K562 (cell line): ENCODE data around the gene DGKB. TPM values are rescaled to one million over a fixed set of nuclear protein-coding genes. Genes with fewer than 3 reads are reported as not detected.

Source experiments
- ATAC-seq: fragments of 200-7000 bp; cut with Tn5 transposase; 3 replicates; pipeline ENCODE4 v1.9.1; 2020; ENCODE audit warnings: moderate library complexity
- BruUV-seq: library from RNA; stranded (reverse); fragments of 400-500 nt; replicated peaks from 2 replicates; lab custom pipeline; 2021; lab: Mats Ljungman, UMichigan
- CTCF ChIA-PET: fragments of 300-600 bp; formaldehyde crosslinking; extraction: SDS; loops from one replicate; lab custom pipeline; 2021; ENCODE audit warnings: low intra/inter-chr PET ratio; lab: Yijun Ruan, JAX
- POLR2A ChIA-PET: fragments of 300-600, 350-650 bp; sonication (Branson Sonifier 250); formaldehyde crosslinking; extraction: SDS; loops from one replicate; lab custom pipeline; 2021; ENCODE audit warnings: antibody characterized with exemption, inconsistent platforms; lab: Yijun Ruan, JAX
- DNase-seq, 4 experiments: peaks; one replicate each; pipeline versions ENCODE4 v3.0.0 to v3.0.0-alpha.2; 2011 to 2018; ENCODE audit warnings: low spot score in 3 of 4, mixed read lengths in 3 of 4; ENCODE audit errors: extremely low read depth in 1 of 4
- FAIRE-seq: peaks from 2 replicates; lab custom pipeline; 2011; peaks lifted over from hg19 to GRCh38; lab: Jason Lieb, UNC
- H2AFZ ChIP-seq: 2 replicates; pipeline ENCODE4 v1.6.0; 2011; ENCODE audit warnings: low read depth, low read length, control low read depth, inconsistent platforms
- H3K27ac ChIP-seq: fragments of 200-600 bp; 3 replicates; pipeline ENCODE4 v1.8.0; 2011; ENCODE audit warnings: low read depth, mild to moderate bottlenecking, control low read depth, inconsistent platforms, low read length, moderate library complexity, mixed read lengths; ENCODE audit errors: extremely low read depth
- H3K27me3 ChIP-seq, 2 experiments: fragments of 300-600 bp in 1 of 2; 2 replicates in 1 of 2; 3 replicates in 1 of 2; pipeline versions ENCODE4 v1.6.0 to v1.8.0; 2011; ENCODE audit warnings: inconsistent platforms in 2 of 2, low read length in 2 of 2, mild to moderate bottlenecking in 1 of 2, mixed read lengths in 1 of 2, moderate library complexity in 1 of 2; ENCODE audit not compliant: control insufficient read depth in 2 of 2, insufficient read depth in 2 of 2
- H3K36me3 ChIP-seq: fragments of 300-600 bp; 3 replicates; pipeline ENCODE4 v1.8.0; 2011; ENCODE audit warnings: mild to moderate bottlenecking, low read length, inconsistent platforms; ENCODE audit not compliant: control insufficient read depth, insufficient read depth
- H3K4me1 ChIP-seq, 2 experiments: fragments of 200-600 bp in 1 of 2; replicated peaks in 1 of 2; 2 replicates in 1 of 2; 3 replicates in 1 of 2; pipeline versions ENCODE4 v1.5.1 to v1.8.0; 2011; ENCODE audit warnings: inconsistent platforms in 2 of 2, low read length in 2 of 2, mild to moderate bottlenecking in 1 of 2, mixed read lengths in 1 of 2, moderate library complexity in 1 of 2; ENCODE audit not compliant: control insufficient read depth in 2 of 2, insufficient read depth in 2 of 2
- H3K4me2 ChIP-seq: 2 replicates; pipeline ENCODE4 v1.6.1; 2011; ENCODE audit warnings: low read length, control low read depth, inconsistent platforms, mixed read lengths; ENCODE audit not compliant: insufficient read depth
- H3K4me3 ChIP-seq: fragments of 200-600 bp; sonication (generic), shearing (Covaris generic); 2 replicates; pipeline ENCODE4 v1.5.1; 2016; ENCODE audit warnings: control low read depth, inconsistent platforms
- H3K79me2 ChIP-seq: fragments of 200-600 bp; 3 replicates; pipeline ENCODE4 v1.8.0; 2011; ENCODE audit warnings: low read length, inconsistent platforms; ENCODE audit not compliant: control insufficient read depth, insufficient read depth
- H3K9ac ChIP-seq, 2 experiments: 2 replicates each; pipeline versions ENCODE4 v1.6.0 to v1.6.1; 2011; ENCODE audit warnings: low read depth in 2 of 2, low read length in 2 of 2, control low read depth in 1 of 2, inconsistent platforms in 1 of 2, mild to moderate bottlenecking in 1 of 2, mixed read lengths in 1 of 2; ENCODE audit not compliant: insufficient read depth in 1 of 2
- H3K9me1 ChIP-seq: one replicate; pipeline ENCODE4 v1.6.0; 2011; ENCODE audit warnings: inconsistent platforms, mild to moderate bottlenecking, low read length, moderate library complexity; ENCODE audit not compliant: control insufficient read depth, insufficient read depth
- H3K9me3 ChIP-seq: replicated peaks from 2 replicates; pipeline ENCODE4 v1.5.1; 2011; ENCODE audit warnings: low read depth, low read length, inconsistent platforms; ENCODE audit not compliant: control insufficient read depth, insufficient read depth
- H4K20me1 ChIP-seq: replicated peaks from 2 replicates; pipeline ENCODE4 v1.6.1; 2011; ENCODE audit warnings: low read length, inconsistent platforms, mixed read lengths; ENCODE audit not compliant: control insufficient read depth, insufficient read depth
- ERF ChIP-seq: fragments of 450-650 bp; formaldehyde crosslinking; IDR thresholded peaks from 2 replicates; pipeline ENCODE4 v1.4.0; 2020; ENCODE audit warnings: mild to moderate bottlenecking, mixed read lengths
- GABPB1 ChIP-seq: sonication (generic); formaldehyde crosslinking; IDR thresholded peaks from 2 replicates; pipeline ENCODE4 v1.8.0; 2022; ENCODE audit warnings: mild to moderate bottlenecking, missing genetic modification reagents
- HNRNPL ChIP-seq: fragments of 200-400 bp; formaldehyde crosslinking; IDR thresholded peaks from 2 replicates; pipeline ENCODE4 v1.6.1; 2017; ENCODE audit warnings: low read depth, mild to moderate bottlenecking, low read length
- JUN ChIP-seq, 2 experiments: sonication (generic) in 1 of 2; formaldehyde crosslinking in 1 of 2; IDR thresholded peaks; 2 replicates each; pipeline versions ENCODE4 v1.6.1 to v1.8.0; 2012 to 2022; ENCODE audit warnings: borderline replicate concordance in 2 of 2, mild to moderate bottlenecking in 2 of 2, improper control_type of control experiment in 1 of 2, low read depth in 1 of 2, low read length in 1 of 2, missing genetic modification reagents in 1 of 2
- KLF13 ChIP-seq: fragments of 450-650 bp; IDR thresholded peaks from 2 replicates; pipeline ENCODE4 v1.6.1; 2016; ENCODE audit warnings: missing genetic modification characterization, low read depth, mild to moderate bottlenecking, missing compliant biosample characterization, moderate library complexity, borderline replicate concordance
- MXI1 ChIP-seq: IDR thresholded peaks from 2 replicates; pipeline ENCODE4 v1.6.1; 2011; ENCODE audit warnings: low read depth, mild to moderate bottlenecking, improper control_type of control experiment, low read length
- NONO ChIP-seq, 2 experiments: fragments of 200-400 bp in 1 of 2; fragments of 450-650 bp in 1 of 2; formaldehyde crosslinking in 1 of 2; IDR thresholded peaks; 2 replicates each; pipeline ENCODE4 v1.6.1; 2017; ENCODE audit warnings: low read depth in 2 of 2, mild to moderate bottlenecking in 2 of 2, moderate library complexity in 2 of 2, low read length in 1 of 2
- SMAD3 ChIP-seq: fragments of 450-650 bp; formaldehyde crosslinking; conservative IDR thresholded peaks from 2 replicates; pipeline ENCODE4 v1.4.0; 2020; ENCODE audit warnings: mild to moderate bottlenecking
- TFAM ChIP-seq: fragments of 250-450 bp; sonication (Bioruptor Pico); conservative IDR thresholded peaks from 2 replicates; pipeline ENCODE4 v1.5.0; 2021; ENCODE audit warnings: mild to moderate bottlenecking, moderate library complexity
- U2AF1 ChIP-seq: fragments of 200-400 bp; formaldehyde crosslinking; optimal IDR thresholded peaks from 2 replicates; pipeline ENCODE3; 2017; ENCODE audit warnings: mild to moderate bottlenecking, low read depth, low read length, moderate library complexity
- ZNF274 ChIP-seq: IDR thresholded peaks from 2 replicates; pipeline ENCODE4 v1.6.1; 2011; ENCODE audit warnings: low read depth, mild to moderate bottlenecking, low read length, moderate library complexity, borderline replicate concordance
- ZNF445 ChIP-seq: fragments of 250-450 bp; sonication (Bioruptor Pico); IDR thresholded peaks from 2 replicates; pipeline ENCODE4 v1.4.0; 2020; ENCODE audit warnings: low read depth, mild to moderate bottlenecking, moderate library complexity
- WGBS: fragments of 100-300 bp; shearing (Covaris generic); methylation state at CpG from one replicate; pipeline ENCODE4 v1.1.6; 2016; ENCODE audit warnings: low coverage, mixed read lengths; ENCODE audit not compliant: insufficient coverage; ENCODE audit errors: missing lambda C conversion rate; 5-methylcytosine and 5-hydroxymethylcytosine counted together
- in situ Hi-C: fragments of 300-500 bp; cut with MboI; formaldehyde crosslinking; loops from 4 replicates; pipeline ENCODE4 v1.15.0; 2018; ENCODE audit warnings: inconsistent platforms, mixed read lengths
- intact Hi-C: fragments of 100-400 bp; cut with micrococcal nuclease; formaldehyde crosslinking; loops from 2 replicates; pipeline ENCODE4 v1.14.2; 2022
- polyA plus RNA-seq, 8 experiments: library from polyadenylated mRNA; depleted of rRNA in 4 of 8; stranded (reverse) in 5 of 8; unstranded in 3 of 8; fragments of >200 nt; fragmentation: Nextera tagmentation in 2 of 8; fragmentation: Illumina TruSeq in 1 of 8; extraction: Ambion mirVana in 2 of 8; extraction: Trizol in 1 of 8; gene quantifications; 2 replicates each; pipeline versions ENCODE4 v1.2.1 to v1.2.3, GENCODE V29; 2011 to 2014; ENCODE audit warnings: inconsistent platforms in 1 of 8, missing spikeins in 1 of 8
- total RNA-seq, 7 experiments: library from RNA; depleted of rRNA in 6 of 7; stranded (reverse); fragments of >200 nt in 6 of 7; fragmentation: Illumina TruSeq in 2 of 7; extraction: Trizol in 2 of 7; gene quantifications; 2 replicates each; pipeline versions ENCODE4 v1.2.1 to v1.2.3, GENCODE V29; 2011 to 2021; ENCODE audit warnings: low replicate concordance in 1 of 7
- TF ChIP-seq, protein P1 (sequence below): fragments of 200-400 bp; formaldehyde crosslinking; IDR thresholded peaks from 2 replicates; pipeline ENCODE4 v1.6.1; 2017; ENCODE audit warnings: mild to moderate bottlenecking, low read depth, low read length, moderate library complexity

The DGKB gene
- total and polyA plus RNA-seq, 9 of the 15 experiments (the other 6 are each of a cell fraction or from before 2014, with no cell fraction given): 0.01 TPM; not detected in 8

DNA sequence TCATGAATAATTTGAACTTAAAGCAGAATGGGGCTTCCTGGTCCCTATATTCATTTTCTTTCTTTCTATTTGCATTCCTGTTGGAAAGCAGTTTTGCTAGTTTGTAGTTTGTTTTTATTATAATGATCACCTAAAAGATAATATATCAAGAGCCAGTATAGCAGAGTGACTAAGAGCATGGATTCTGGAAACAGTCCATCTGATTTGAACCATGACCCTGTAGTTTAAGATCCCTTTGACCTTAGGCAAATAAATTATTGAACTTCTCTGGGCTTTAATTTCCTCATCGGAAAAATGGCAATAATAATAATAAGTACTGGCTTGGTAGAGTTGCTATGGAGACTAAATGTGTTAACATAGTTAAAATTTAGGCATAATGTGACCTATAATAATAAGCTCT lies 76.1 kb downstream of the DGKB start:
- Histone ChIP-seq H4K20me1 (no peaks in the 10 kb centered on the region), H3K4me2 (no peak overlapping the region), H3K9me1 (no peaks in the 10 kb centered on the region), H3K4me1 (no peaks in the 10 kb centered on the region), H3K36me3 (no peaks in the 10 kb centered on the region), H3K79me2 (no peaks in the 10 kb centered on the region), H3K9me3 (no peaks in the 10 kb centered on the region; the same call in 1 of the 2 replicates), H3K4me3 (no peak overlapping the region), H3K9ac (no peak overlapping the region), H2AFZ (no peak overlapping the region), H3K27ac (no peak overlapping the region), H3K27me3 (no peaks in the 10 kb centered on the region)
- ChIA-PET POLR2A (no interaction called here), CTCF (no interaction called here)
- intact Hi-C loops: no loop called here
- FAIRE-seq (no peak), ATAC-seq (no peak), DNase-seq (no peak)
- no TSS peak for BruUV-seq
- in situ Hi-C loops: no loop called here
- 0% methylated on average over 1 of the region's 1 CpG for WGBS
- no peak for TF ChIP-seq KLF13
- TF ChIP-seq ZNF445 (CRISPR knock-in tag): no peak
- no peak for TF ChIP-seq ZNF274

GRCh38 chr7:14825912-14826311 lies 76.6 kb downstream of the DGKB start:
- DNase-seq (no peak), FAIRE-seq (no peak), ATAC-seq (no peak)
- H3K27me3 ChIP-seq: no peaks in the 10 kb centered on the region
- H2AFZ ChIP-seq: no peak overlapping the region
- no peak overlapping the region for H3K9ac ChIP-seq
- intact Hi-C loops (no loop called here), in situ Hi-C loops (no loop called here)
- no peaks in the 10 kb centered on the region for H4K20me1 ChIP-seq
- ChIA-PET POLR2A (no interaction called here), CTCF (no interaction called here)
- no peak overlapping the region for H3K4me2 ChIP-seq
- no peaks in the 10 kb centered on the region for H3K36me3 ChIP-seq
- no peak overlapping the region for H3K4me3 ChIP-seq
- no peaks in the 10 kb centered on the region for H3K9me1 ChIP-seq
- under 1% methylated on average over 8 of the region's 8 CpGs for WGBS
- no peak overlapping the region for H3K27ac ChIP-seq
- H3K79me2 ChIP-seq: no peaks in the 10 kb centered on the region
- H3K9me3 ChIP-seq: no peaks in the 10 kb centered on the region; the same call in 1 of the 2 replicates
- BruUV-seq: no TSS peak
- H3K4me1 ChIP-seq: no peaks in the 10 kb centered on the region
- TF ChIP-seq HNRNPL (no peak), NONO (IDR thresholded peaks at IDR 0.05; ENCODE audit: low read depth in 2 of 2, low read length in 1 of 2) (no peak), SMAD3 (no peak), MXI1 (no peak), JUN (IDR thresholded peaks at IDR 0.05; ENCODE audit: borderline replicate concordance, low read depth, low read length) (no peak), JUN (CRISPR knock-in tag; IDR thresholded peaks at IDR 0.05; ENCODE audit: borderline replicate concordance) (no peak), ERF (no peak), TFAM (no peak), U2AF1 (no peak), GABPB1 (no peak)
- TF ChIP-seq, protein P1, sequence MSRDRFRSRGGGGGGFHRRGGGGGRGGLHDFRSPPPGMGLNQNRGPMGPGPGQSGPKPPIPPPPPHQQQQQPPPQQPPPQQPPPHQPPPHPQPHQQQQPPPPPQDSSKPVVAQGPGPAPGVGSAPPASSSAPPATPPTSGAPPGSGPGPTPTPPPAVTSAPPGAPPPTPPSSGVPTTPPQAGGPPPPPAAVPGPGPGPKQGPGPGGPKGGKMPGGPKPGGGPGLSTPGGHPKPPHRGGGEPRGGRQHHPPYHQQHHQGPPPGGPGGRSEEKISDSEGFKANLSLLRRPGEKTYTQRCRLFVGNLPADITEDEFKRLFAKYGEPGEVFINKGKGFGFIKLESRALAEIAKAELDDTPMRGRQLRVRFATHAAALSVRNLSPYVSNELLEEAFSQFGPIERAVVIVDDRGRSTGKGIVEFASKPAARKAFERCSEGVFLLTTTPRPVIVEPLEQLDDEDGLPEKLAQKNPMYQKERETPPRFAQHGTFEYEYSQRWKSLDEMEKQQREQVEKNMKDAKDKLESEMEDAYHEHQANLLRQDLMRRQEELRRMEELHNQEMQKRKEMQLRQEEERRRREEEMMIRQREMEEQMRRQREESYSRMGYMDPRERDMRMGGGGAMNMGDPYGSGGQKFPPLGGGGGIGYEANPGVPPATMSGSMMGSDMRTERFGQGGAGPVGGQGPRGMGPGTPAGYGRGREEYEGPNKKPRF: no peak
